ENCODE measurements around the gene RCBTB1.

Gene RCBTB1

DNA sequence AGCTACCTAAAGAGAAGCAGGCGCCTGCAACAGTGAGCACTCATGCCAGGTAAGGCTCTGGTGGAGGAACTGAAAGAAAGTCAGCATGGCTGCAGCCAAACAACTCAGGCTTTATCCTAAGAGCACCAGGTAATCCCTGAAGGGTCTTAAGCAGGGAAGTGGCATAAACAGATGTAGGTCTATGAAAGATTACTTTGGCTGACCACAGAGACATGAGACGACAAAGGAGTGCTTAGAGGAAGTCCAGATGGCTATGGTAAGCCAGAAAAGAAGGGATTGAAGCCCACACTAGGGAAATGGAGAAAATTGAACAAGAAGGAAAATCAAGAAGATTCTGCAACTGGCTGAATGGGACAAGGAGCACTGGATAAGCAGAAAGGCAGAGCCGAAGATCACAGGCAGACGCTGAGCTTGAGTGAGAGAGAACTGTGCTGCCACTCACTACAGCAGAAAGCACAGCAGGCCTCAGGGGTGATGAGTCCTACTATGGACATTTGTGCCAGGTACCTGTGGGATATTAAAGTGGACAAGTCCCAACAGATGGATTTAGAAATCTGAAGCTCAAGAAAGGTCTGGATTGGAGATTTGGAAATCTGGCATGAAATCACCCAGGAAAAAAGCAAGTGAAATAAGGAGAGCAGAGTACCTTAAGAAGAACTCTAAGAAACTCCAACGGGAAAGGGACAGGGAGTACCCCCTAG is 4.2 kb downstream of the RCBTB1 start:
- no peak for DNase-seq (ENCODE audit: extremely low read depth, insufficient read length)
- H3K27me3 ChIP-seq (replicated peaks; ENCODE audit: control insufficient read depth, insufficient read depth, low read length) = no peaks in the 10 kb centered on the region
- no peak overlapping the region for H3K4me3 ChIP-seq (replicated peaks; ENCODE audit: low read depth, low read length)
- no peaks in the 10 kb centered on the region for H3K36me3 ChIP-seq (ENCODE audit: control insufficient read depth, insufficient read depth, low read length)
- TF ChIP-seq, protein P1, sequence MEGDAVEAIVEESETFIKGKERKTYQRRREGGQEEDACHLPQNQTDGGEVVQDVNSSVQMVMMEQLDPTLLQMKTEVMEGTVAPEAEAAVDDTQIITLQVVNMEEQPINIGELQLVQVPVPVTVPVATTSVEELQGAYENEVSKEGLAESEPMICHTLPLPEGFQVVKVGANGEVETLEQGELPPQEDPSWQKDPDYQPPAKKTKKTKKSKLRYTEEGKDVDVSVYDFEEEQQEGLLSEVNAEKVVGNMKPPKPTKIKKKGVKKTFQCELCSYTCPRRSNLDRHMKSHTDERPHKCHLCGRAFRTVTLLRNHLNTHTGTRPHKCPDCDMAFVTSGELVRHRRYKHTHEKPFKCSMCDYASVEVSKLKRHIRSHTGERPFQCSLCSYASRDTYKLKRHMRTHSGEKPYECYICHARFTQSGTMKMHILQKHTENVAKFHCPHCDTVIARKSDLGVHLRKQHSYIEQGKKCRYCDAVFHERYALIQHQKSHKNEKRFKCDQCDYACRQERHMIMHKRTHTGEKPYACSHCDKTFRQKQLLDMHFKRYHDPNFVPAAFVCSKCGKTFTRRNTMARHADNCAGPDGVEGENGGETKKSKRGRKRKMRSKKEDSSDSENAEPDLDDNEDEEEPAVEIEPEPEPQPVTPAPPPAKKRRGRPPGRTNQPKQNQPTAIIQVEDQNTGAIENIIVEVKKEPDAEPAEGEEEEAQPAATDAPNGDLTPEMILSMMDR (IDR thresholded peaks at IDR 0.05; ENCODE audit: insufficient read depth, low read length, poor library complexity, severe bottlenecking) = no peak

DNA sequence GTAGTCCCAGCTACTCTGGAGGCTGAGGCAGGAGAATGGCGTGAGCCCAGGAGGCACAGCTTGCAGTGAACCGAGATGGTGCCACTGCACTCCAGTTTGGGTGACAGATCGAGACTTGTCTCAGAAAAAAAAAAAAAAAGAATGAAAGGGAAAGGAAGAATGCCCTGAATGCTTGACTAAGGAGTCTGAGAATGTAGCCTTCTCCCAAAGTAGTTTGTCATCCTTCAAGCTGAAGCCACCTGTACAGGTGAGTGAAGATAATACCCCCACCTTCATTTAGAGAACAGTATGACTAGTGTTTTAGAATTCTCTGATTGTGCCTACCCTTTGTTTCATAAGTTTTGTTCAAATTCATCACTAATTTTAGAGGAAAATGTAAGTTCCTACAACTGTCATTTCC is 5.9 kb downstream of the RCBTB1 start:
- no peak overlapping the region for H3K4me3 ChIP-seq (replicated peaks; ENCODE audit: low read depth, low read length)
- DNase-seq (ENCODE audit: extremely low read depth, insufficient read length) = no peak
- H3K27me3 ChIP-seq (replicated peaks; ENCODE audit: control insufficient read depth, insufficient read depth, low read length) = no peaks in the 10 kb centered on the region
- no peaks in the 10 kb centered on the region for H3K36me3 ChIP-seq (ENCODE audit: control insufficient read depth, insufficient read depth, low read length)
- TF ChIP-seq, protein P1 (IDR thresholded peaks at IDR 0.05; ENCODE audit: insufficient read depth, low read length, poor library complexity, severe bottlenecking) = no peak

DNA sequence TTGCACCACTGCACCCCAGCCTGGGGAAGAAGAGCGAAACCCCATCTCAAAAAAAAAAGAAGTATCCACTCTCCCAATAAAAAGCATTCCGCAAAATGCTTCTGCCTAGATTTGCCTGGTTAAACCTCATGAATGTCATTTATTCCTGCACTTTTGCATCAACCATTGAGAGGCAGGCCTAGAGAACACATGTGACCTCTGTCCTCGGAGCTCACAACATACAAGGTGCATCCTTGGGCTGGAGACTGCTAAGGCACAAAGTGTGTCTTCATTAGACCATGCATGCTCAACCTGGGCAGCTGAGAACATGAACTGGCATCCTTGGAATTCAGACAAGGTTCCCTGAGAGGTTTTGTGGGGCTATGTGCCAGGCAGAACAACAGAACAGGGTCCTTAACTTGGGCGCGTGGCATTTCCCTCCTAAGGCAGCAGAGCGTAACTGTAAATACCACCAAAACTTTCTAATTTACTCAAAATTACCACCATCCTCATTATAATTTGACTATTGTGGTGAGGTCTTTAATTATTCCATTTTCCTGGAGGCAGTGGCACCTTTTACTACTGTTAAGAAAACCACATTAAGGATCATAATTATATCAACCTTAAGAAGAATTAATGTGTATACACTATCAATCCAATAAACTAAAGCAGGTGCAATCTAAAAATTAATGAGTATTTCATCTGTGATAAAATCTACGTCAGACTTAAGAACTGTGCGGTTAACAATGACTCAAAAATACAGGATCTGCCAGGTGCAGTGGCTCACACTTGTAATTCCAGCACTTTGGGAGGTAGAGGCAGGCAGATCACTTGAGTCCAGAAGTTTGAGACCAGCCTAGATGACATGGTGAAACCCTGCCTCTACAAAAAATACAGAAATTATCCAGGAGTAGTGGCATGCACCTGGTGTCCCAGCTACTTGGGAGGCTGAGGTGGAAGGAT is 13.8 kb downstream of the RCBTB1 start:
- no peaks in the 10 kb centered on the region for H3K27me3 ChIP-seq (replicated peaks; ENCODE audit: control insufficient read depth, insufficient read depth, low read length)
- TF ChIP-seq, protein P1 (IDR thresholded peaks at IDR 0.05; ENCODE audit: insufficient read depth, low read length, poor library complexity, severe bottlenecking) = no peak
- H3K4me3 ChIP-seq (replicated peaks; ENCODE audit: low read depth, low read length) = no peak overlapping the region
- H3K36me3 ChIP-seq (ENCODE audit: control insufficient read depth, insufficient read depth, low read length) = no peaks in the 10 kb centered on the region
- DNase-seq (ENCODE audit: extremely low read depth, insufficient read length) = peak; percentile 50

DNA sequence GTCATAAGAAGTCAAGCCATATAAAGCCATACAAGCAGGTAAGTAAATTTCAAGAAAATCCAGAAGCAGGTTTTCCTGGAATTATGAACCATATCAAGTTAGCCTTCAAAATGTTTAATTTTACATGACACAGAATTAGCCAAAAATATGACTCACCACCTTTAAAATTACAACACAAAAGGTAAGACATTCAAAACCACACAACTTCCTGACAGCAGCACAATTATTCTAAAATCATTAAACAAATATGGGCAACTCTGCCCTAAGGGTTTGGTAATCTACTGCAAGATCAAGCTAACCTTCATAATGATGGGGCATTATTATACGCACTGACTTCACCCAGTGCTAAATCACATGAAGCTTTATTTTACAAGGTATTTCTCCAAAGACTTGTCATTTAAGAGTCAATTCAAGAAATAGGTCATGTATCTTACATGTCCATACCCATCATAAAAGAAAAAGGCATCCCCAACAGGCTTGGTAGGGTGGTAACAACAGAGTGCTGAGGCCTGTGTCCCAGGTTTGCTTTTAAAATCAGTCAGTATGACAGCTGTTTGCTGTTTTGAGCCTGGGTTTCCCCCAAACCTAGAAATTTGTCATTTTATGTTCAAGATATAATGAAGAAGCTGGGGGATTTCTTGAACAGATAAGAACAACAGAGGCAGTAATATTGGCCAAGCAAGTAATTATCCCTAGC is 15.2 kb downstream of the RCBTB1 start:
- DNase-seq (ENCODE audit: extremely low read depth, insufficient read length) = peak; percentile 41
- TF ChIP-seq, protein P1 (IDR thresholded peaks at IDR 0.05; ENCODE audit: insufficient read depth, low read length, poor library complexity, severe bottlenecking) = no peak
- Histone ChIP-seq H3K36me3 (ENCODE audit: control insufficient read depth, insufficient read depth, low read length) (no peaks in the 10 kb centered on the region), H3K4me3 (replicated peaks; ENCODE audit: low read depth, low read length) (no peak overlapping the region), H3K27me3 (replicated peaks; ENCODE audit: control insufficient read depth, insufficient read depth, low read length) (no peaks in the 10 kb centered on the region)

DNA sequence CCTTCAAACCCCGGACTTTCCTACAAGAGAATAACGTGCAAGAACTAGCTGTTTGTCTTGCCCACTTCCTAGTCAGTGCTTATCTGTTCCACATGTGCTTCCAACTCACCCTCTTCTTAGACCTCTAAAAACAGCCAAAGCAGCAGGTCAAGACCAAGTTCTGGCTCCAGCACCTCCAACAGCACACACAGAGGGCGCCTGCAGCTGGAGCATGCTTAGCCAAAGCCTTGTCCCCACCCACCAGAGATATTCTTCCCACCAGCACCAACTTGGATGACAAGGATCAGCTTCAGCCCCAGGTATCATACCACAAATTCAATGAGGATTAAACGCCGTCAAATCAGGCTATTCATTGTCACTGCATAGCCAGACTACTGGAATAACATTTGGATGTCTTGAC is 17.9 kb downstream of the RCBTB1 start:
- H3K36me3 ChIP-seq (ENCODE audit: control insufficient read depth, insufficient read depth, low read length) = no peaks in the 10 kb centered on the region
- H3K4me3 ChIP-seq (replicated peaks; ENCODE audit: low read depth, low read length) = no peak overlapping the region
- H3K27me3 ChIP-seq (replicated peaks; ENCODE audit: control insufficient read depth, insufficient read depth, low read length) = no peaks in the 10 kb centered on the region
- DNase-seq (ENCODE audit: extremely low read depth, insufficient read length) = no peak
- TF ChIP-seq, protein P1 (IDR thresholded peaks at IDR 0.05; ENCODE audit: insufficient read depth, low read length, poor library complexity, severe bottlenecking) = no peak

All from GM06990 (cell line).